Parathyroid adenoma (tissue), 2 donors: ENCODE measurements around the gene FNDC4.

Source experiments
- H2AFZ ChIP-seq: fragments of 300-600 bp; sonication (generic); one replicate; pipeline ENCODE4 v1.7.0; 2017; ENCODE audit warnings: antibody characterized with exemption, mild to moderate bottlenecking
- H3K27ac ChIP-seq: fragments of 300-600 bp; sonication (generic); one replicate; pipeline ENCODE4 v1.7.0; 2017
- H3K27me3 ChIP-seq: fragments of 300-600 bp; sonication (generic); one replicate; pipeline ENCODE4 v1.7.0; 2017; ENCODE audit warnings: low read length; ENCODE audit not compliant: control insufficient read depth, insufficient read depth
- H3K36me3 ChIP-seq: fragments of 300-600 bp; sonication (generic); one replicate; pipeline ENCODE4 v1.7.0; 2017; ENCODE audit warnings: low read length; ENCODE audit not compliant: control insufficient read depth, insufficient read depth
- H3K4me1 ChIP-seq: fragments of 300-600 bp; sonication (generic); one replicate; pipeline ENCODE4 v1.7.0; 2017; ENCODE audit warnings: control low read depth
- H3K4me2 ChIP-seq: fragments of 300-600 bp; sonication (generic); one replicate; pipeline ENCODE4 v1.7.0; 2017; ENCODE audit warnings: low read length
- H3K4me3 ChIP-seq: fragments of 300-600 bp; sonication (generic); one replicate; pipeline ENCODE4 v1.7.0; 2017; ENCODE audit warnings: low read depth, low read length
- H3K79me2 ChIP-seq: fragments of 300-600 bp; sonication (generic); one replicate; pipeline ENCODE4 v1.7.0; 2017; ENCODE audit warnings: control low read depth
- H3K9ac ChIP-seq: fragments of 300-600 bp; sonication (generic); one replicate; pipeline ENCODE4 v1.7.0; 2017; ENCODE audit warnings: mild to moderate bottlenecking
- H3K9me3 ChIP-seq: fragments of 300-600 bp; sonication (generic); one replicate; pipeline ENCODE4 v1.7.0; 2017; ENCODE audit warnings: low read length; ENCODE audit not compliant: control insufficient read depth
- CTCF ChIP-seq: fragments of 300-600 bp; sonication (generic); IDR thresholded peaks from one replicate; pipeline ENCODE4 v1.7.0; 2017; ENCODE audit warnings: antibody characterized with exemption, mild to moderate bottlenecking
- donor health status: primary hyperparathyroidism.

The FNDC4 gene

GRCh38 chr2:27441958-27442919 lies 52.8 kb downstream of the FNDC4 start, which contains the start of gene KRTCAP3:
Gene KRTCAP3 (plus strand): TSS chr2:27442381. CDS start chr2:27442413, 32 bp downstream.
- H3K36me3 ChIP-seq, result no peaks in the 10 kb centered on the region
- H3K27ac ChIP-seq, result no peak within 1 kb of the TSS
- H3K9ac ChIP-seq, result no peak within 1 kb of the TSS

More at GRCh38 chr2:27441958-27442919, 52.8 kb downstream of the FNDC4 start, which contains the start of gene KRTCAP3:
- no peaks in the 10 kb centered on the region for H3K27me3 ChIP-seq
- peak within 1 kb of the TSS; percentile 36 for H3K4me3 ChIP-seq
- no peaks in the 10 kb centered on the region for H3K9me3 ChIP-seq
- no peaks in the 10 kb centered on the region for H3K79me2 ChIP-seq
- peak; percentile 71 for TF ChIP-seq CTCF
- H3K4me1 ChIP-seq, result no peaks in the 10 kb centered on the region
- peak within 1 kb of the TSS; percentile 81 for H2AFZ ChIP-seq
- peak within 1 kb of the TSS; percentile 60 for H3K4me2 ChIP-seq
